Endodermal cell (in vitro differentiated cells): ENCODE data around the gene SMC6. TPM values are rescaled to one million over a fixed set of nuclear protein-coding genes. Genes with fewer than 3 reads are reported as not detected.

ENCODE experiments used
- DNase-seq: peaks from one replicate; pipeline ENCODE4 v3.0.0-alpha.2; 2017
- H3K27ac ChIP-seq: 2 replicates; pipeline ENCODE4 v1.5.1; 2013; ENCODE audit warnings: mild to moderate bottlenecking, low read depth, low read length, moderate library complexity
- H3K27me3 ChIP-seq: 2 replicates; pipeline ENCODE4 v1.6.1; 2013; ENCODE audit warnings: mild to moderate bottlenecking, low read length, moderate library complexity; ENCODE audit not compliant: insufficient read depth, control insufficient read depth, poor library complexity, severe bottlenecking
- H3K36me3 ChIP-seq: 2 replicates; pipeline ENCODE4 v1.7.0; 2013; ENCODE audit warnings: mild to moderate bottlenecking, low read length, moderate library complexity; ENCODE audit not compliant: control insufficient read depth, insufficient read depth
- H3K4me1 ChIP-seq: one replicate; pipeline ENCODE4 v1.7.0; 2013; ENCODE audit warnings: low read length; ENCODE audit not compliant: control insufficient read depth, insufficient read depth
- H3K4me3 ChIP-seq: 2 replicates; pipeline ENCODE4 v1.5.1; 2013; ENCODE audit warnings: mild to moderate bottlenecking, low read length, moderate library complexity
- H3K9ac ChIP-seq: 2 replicates; pipeline ENCODE4 v1.6.1; 2013; ENCODE audit warnings: mild to moderate bottlenecking, low read length, moderate library complexity; ENCODE audit not compliant: poor library complexity, severe bottlenecking; ENCODE audit errors: extremely low read depth
- H3K9me3 ChIP-seq: 2 replicates; pipeline ENCODE4 v1.6.1; 2013; ENCODE audit warnings: mild to moderate bottlenecking, low read length, moderate library complexity; ENCODE audit not compliant: control insufficient read depth
- H3K27ac Mint-ChIP-seq: 2 replicates; pipeline ENCODE4 v1.8.0; 2020; ENCODE audit warnings: mixed read lengths
- H3K27me3 Mint-ChIP-seq: 2 replicates; pipeline ENCODE4 v1.8.0; 2021; ENCODE audit warnings: mild to moderate bottlenecking, mixed read lengths; ENCODE audit not compliant: insufficient read depth
- H3K36me3 Mint-ChIP-seq: 2 replicates; pipeline ENCODE4 v1.8.0; 2020; ENCODE audit warnings: low read depth, mixed read lengths
- H3K4me1 Mint-ChIP-seq: 2 replicates; pipeline ENCODE4 v1.8.0; 2020; ENCODE audit warnings: mixed read lengths
- H3K4me3 Mint-ChIP-seq: 2 replicates; pipeline ENCODE4 v1.8.0; 2020; ENCODE audit warnings: mild to moderate bottlenecking, moderate library complexity, mixed read lengths
- H3K9me3 Mint-ChIP-seq: 2 replicates; pipeline ENCODE4 v1.8.0; 2020; ENCODE audit warnings: mild to moderate bottlenecking, mixed read lengths
- WGBS, 2 experiments: methylation state at CpG; one replicate each; pipeline versions ENCODE4 v1.1.5 to v1.1.7; 2013; ENCODE audit warnings: missing lambda C conversion rate in 2 of 2, mixed read lengths in 1 of 2; ENCODE audit not compliant: insufficient coverage in 1 of 2, insufficient read length in 1 of 2; 5-methylcytosine and 5-hydroxymethylcytosine counted together
- total RNA-seq, 2 donors: library from RNA; stranded (reverse); fragmentation: NEBNext Ultra II Directional in 1 of 2; extraction: Animal tissue kit (Norgen Biotek cat#: 25700) in 1 of 2; gene quantifications; 2 replicates in 1 of 2; 3 replicates in 1 of 2; pipeline ENCODE4 v1.2.1, GENCODE V29; 2021
- TF ChIP-seq, protein P1 (sequence below): fragments of 200-600 bp; sonication (generic); conservative IDR thresholded peaks from 2 replicates; pipeline ENCODE4 v1.5.0; 2021; ENCODE audit warnings: antibody characterized with exemption, mild to moderate bottlenecking

The SMC6 gene
- total RNA-seq, 2 donors from 2014 or later: 38.3 to 48.3 TPM

DNA sequence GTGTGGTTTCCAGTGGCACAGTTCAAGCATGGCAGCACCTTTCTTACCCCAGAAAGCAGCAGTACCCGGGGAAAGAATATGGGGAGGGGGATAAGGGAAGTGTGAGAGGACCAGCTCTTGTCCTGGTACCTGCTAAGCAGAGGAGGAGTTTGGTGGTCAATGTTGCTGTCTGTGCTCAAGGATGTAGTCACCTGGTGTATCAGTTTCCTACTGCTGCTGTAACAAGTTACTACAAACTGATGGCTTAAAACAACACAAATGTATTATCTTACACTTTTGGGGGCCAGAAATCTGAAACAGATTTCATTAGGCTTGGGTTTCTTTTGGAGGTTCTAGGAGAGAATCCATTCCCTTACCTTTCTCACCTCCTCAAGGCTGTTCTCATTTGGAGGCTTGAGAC is 135.7 kb downstream of the SMC6 start:
- no peaks in the 10 kb centered on the region for H3K4me1 ChIP-seq
- peaks cover 8% of the 10 kb centered on the region for H3K4me1 Mint-ChIP-seq
- H3K4me3 Mint-ChIP-seq: no peak overlapping the region

DNA sequence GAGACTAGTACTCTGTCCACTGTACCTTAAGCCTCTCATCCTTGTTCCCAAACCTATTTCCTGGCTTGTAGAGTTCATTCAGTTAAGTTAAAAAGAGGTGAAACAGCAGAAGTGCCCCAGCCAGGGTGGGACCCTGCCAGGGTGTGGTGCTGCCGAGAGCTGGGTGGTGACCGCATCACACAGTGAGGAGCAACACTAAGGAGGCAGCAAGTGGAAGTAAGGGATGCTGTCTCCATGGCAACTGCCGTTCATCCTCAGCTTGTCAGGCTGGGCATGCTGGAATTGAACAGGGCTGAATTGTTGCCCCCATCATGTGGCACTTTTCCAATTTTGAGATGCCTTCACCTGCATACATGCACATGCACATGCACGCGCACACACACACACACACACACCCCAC is 136.1 kb downstream of the SMC6 start:
- H3K4me3 Mint-ChIP-seq: no peak overlapping the region
- DNase-seq: no peak
- H3K36me3 Mint-ChIP-seq: no peaks in the 10 kb centered on the region
- Histone ChIP-seq H3K4me1 (no peaks in the 10 kb centered on the region), H3K9me3 (no peaks in the 10 kb centered on the region), H3K9ac (no peak overlapping the region), H3K4me3 (no peak overlapping the region), H3K27ac (no peak overlapping the region), H3K27me3 (no peaks in the 10 kb centered on the region), H3K36me3 (no peaks in the 10 kb centered on the region)
- H3K27me3 Mint-ChIP-seq: peaks cover 1% of the 10 kb centered on the region
- no peaks in the 10 kb centered on the region for H3K9me3 Mint-ChIP-seq
- TF ChIP-seq, protein P1, sequence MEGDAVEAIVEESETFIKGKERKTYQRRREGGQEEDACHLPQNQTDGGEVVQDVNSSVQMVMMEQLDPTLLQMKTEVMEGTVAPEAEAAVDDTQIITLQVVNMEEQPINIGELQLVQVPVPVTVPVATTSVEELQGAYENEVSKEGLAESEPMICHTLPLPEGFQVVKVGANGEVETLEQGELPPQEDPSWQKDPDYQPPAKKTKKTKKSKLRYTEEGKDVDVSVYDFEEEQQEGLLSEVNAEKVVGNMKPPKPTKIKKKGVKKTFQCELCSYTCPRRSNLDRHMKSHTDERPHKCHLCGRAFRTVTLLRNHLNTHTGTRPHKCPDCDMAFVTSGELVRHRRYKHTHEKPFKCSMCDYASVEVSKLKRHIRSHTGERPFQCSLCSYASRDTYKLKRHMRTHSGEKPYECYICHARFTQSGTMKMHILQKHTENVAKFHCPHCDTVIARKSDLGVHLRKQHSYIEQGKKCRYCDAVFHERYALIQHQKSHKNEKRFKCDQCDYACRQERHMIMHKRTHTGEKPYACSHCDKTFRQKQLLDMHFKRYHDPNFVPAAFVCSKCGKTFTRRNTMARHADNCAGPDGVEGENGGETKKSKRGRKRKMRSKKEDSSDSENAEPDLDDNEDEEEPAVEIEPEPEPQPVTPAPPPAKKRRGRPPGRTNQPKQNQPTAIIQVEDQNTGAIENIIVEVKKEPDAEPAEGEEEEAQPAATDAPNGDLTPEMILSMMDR: no peak
- H3K27ac Mint-ChIP-seq: no peak overlapping the region
- H3K4me1 Mint-ChIP-seq: peaks cover 4% of the 10 kb centered on the region
- 89 to 100% methylated on average over 3 to 5 of the region's 5 CpGs for WGBS, 2 experiments

More for the DNA sequence above, 135.7 kb downstream of the SMC6 start:
- H3K36me3 Mint-ChIP-seq: no peaks in the 10 kb centered on the region
- no peaks in the 10 kb centered on the region for H3K9me3 Mint-ChIP-seq
- Histone ChIP-seq H3K27ac (no peak overlapping the region), H3K9ac (no peak overlapping the region), H3K27me3 (no peaks in the 10 kb centered on the region), H3K4me3 (no peak overlapping the region), H3K9me3 (no peaks in the 10 kb centered on the region), H3K36me3 (no peaks in the 10 kb centered on the region)
- TF ChIP-seq, protein P1: no peak
- no peak overlapping the region for H3K27ac Mint-ChIP-seq
- H3K27me3 Mint-ChIP-seq: peaks cover 1% of the 10 kb centered on the region
- WGBS, 2 experiments: 56% methylated on average over 1 of the region's 1 CpG; no CpG with 5 or more reads in 1 of the 2 experiments
- no peak for DNase-seq

DNA sequence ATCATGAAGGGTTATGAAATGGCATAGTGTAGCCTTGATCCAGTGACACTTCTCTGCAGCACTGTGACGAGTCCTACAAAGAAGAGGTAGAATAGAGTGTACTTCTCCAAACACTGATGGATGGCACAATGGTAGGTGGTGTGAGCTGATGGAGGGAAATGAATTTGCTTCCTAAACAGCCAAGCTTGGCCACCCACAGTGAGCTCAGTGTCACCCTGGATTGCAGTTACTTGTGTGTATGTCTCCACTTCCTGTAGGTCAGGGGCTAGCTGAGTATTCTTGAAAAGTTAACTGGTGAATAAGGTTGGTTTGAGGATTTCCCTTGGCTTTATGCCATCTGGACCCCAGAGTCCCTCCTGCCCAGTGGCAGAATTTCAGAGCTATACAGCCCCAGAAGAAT is 137.2 kb downstream of the SMC6 start:
- H3K36me3 Mint-ChIP-seq: no peaks in the 10 kb centered on the region
- no peak overlapping the region for H3K4me3 Mint-ChIP-seq
- Histone ChIP-seq H3K27me3 (no peaks in the 10 kb centered on the region), H3K9me3 (no peaks in the 10 kb centered on the region), H3K4me1 (no peaks in the 10 kb centered on the region), H3K27ac (no peak overlapping the region), H3K36me3 (no peaks in the 10 kb centered on the region), H3K4me3 (no peak overlapping the region), H3K9ac (no peak overlapping the region)
- DNase-seq: no peak
- TF ChIP-seq, protein P1: no peak
- peaks cover 1% of the 10 kb centered on the region for H3K27me3 Mint-ChIP-seq
- WGBS, 2 experiments: 86 to 100% methylated on average over 1 of the region's 1 CpG
- no peak overlapping the region for H3K27ac Mint-ChIP-seq
- H3K9me3 Mint-ChIP-seq: no peaks in the 10 kb centered on the region
- H3K4me1 Mint-ChIP-seq: peaks cover 3% of the 10 kb centered on the region
